Hippocampal formation (tissue), 2 donors: ENCODE measurements around the gene ARHGAP22.

ENCODE experiments used
- DNase-seq, 2 donors: peaks; one replicate each; lab custom pipeline; 2025; lab: John Stamatoyannopoulos, UW

ARHGAP22 gene

GRCh38 chr10:48607356-48608278 lies 2.7 kb upstream of the ARHGAP22 start:
- no peak for DNase-seq

GRCh38 chr10:48606530-48607355 lies 1.9 kb upstream of the ARHGAP22 start:
- no peak for DNase-seq

GRCh38 chr10:48605786-48606529 lies 1.1 kb upstream of the ARHGAP22 start:
- no peak for DNase-seq

GRCh38 chr10:48604039-48604990 lies 558 bp downstream of the ARHGAP22 start:
- DNase-seq = peak in 1 of 2 donors; percentile 70

GRCh38 chr10:48603421-48604038 lies 1.3 kb downstream of the ARHGAP22 start:
- no peak for DNase-seq

GRCh38 chr10:48602401-48603135 lies 2.3 kb downstream of the ARHGAP22 start:
- no peak for DNase-seq

- no peak for DNase-seq
Observed at GRCh38 chr10:48601789-48602188, 3.1 kb downstream of the ARHGAP22 start.

GRCh38 chr10:48600645-48601505 lies 4.0 kb downstream of the ARHGAP22 start:
- no peak for DNase-seq

GRCh38 chr10:48599830-48600134 lies 5.1 kb downstream of the ARHGAP22 start:
- peak in 1 of 2 donors; percentile 29 for DNase-seq

GRCh38 chr10:48598936-48599829 lies 5.7 kb downstream of the ARHGAP22 start:
- no peak for DNase-seq

- peak; percentile 71 to 82 for DNase-seq
Observed at GRCh38 chr10:48598243-48598935, 6.5 kb downstream of the ARHGAP22 start.

GRCh38 chr10:48595539-48595932 lies 9.3 kb downstream of the ARHGAP22 start:
- no peak for DNase-seq

- no peak for DNase-seq
Observed at GRCh38 chr10:48594803-48595538, 9.9 kb downstream of the ARHGAP22 start.

- no peak for DNase-seq
Observed at GRCh38 chr10:48594371-48594770, 10.5 kb downstream of the ARHGAP22 start.

- DNase-seq = no peak
Observed at GRCh38 chr10:48592346-48592745, 12.5 kb downstream of the ARHGAP22 start.

- no peak for DNase-seq
Observed at GRCh38 chr10:48590945-48591344, 13.9 kb downstream of the ARHGAP22 start.

- DNase-seq = no peak
Observed at GRCh38 chr10:48589266-48589665, 15.6 kb downstream of the ARHGAP22 start.
